ENCODE measurements around the gene NQO1.

Gene NQO1

GRCh38 chr16:69703638-69704037, 22.7 kb downstream of the NQO1 start:
- no peak for DNase-seq

- DNase-seq = no peak
These were observed 24.5 kb downstream of the NQO1 start for GRCh38 chr16:69701866-69702265.

GRCh38 chr16:69701452-69701851, 24.9 kb downstream of the NQO1 start:
- DNase-seq = no peak

- no peak for DNase-seq
These were observed 26.4 kb downstream of the NQO1 start for GRCh38 chr16:69699915-69700314.

GRCh38 chr16:69698404-69698803, 28.0 kb downstream of the NQO1 start:
- peak; percentile 12 for DNase-seq

GRCh38 chr16:69693916-69694315, 32.4 kb downstream of the NQO1 start:
- no peak for DNase-seq

GRCh38 chr16:69691980-69692911, 34.1 kb downstream of the NQO1 start:
- no peak for DNase-seq

GRCh38 chr16:69688589-69688988, 37.8 kb downstream of the NQO1 start:
- DNase-seq = no peak

GRCh38 chr16:69680358-69680757, 46.0 kb downstream of the NQO1 start:
- DNase-seq = no peak

- DNase-seq = no peak
These were observed 53.2 kb downstream of the NQO1 start for GRCh38 chr16:69672998-69673713.

GRCh38 chr16:69672315-69672997, 53.9 kb downstream of the NQO1 start:
- DNase-seq = no peak

- DNase-seq = no peak
These were observed 56.8 kb downstream of the NQO1 start for GRCh38 chr16:69669577-69669976.

- no peak for DNase-seq
These were observed 62.5 kb downstream of the NQO1 start for GRCh38 chr16:69663846-69664245.

GRCh38 chr16:69662901-69663300, 63.5 kb downstream of the NQO1 start:
- DNase-seq = no peak

- DNase-seq = no peak
These were observed 66.2 kb downstream of the NQO1 start for GRCh38 chr16:69660166-69660565.
